Measurements from ENCODE around the gene ADIRF. TPM values are rescaled to one million over a fixed set of nuclear protein-coding genes. Genes with fewer than 3 reads are reported as not detected.

ADIRF gene
- total and polyA plus RNA-seq, 10 of the 15 experiments (the other 5 are each of a cell fraction or from before 2014, with no cell fraction given), result 0.12 to 2.5 (median 0.70) TPM; not detected in 2

- ChIA-PET SMC1A (ENCODE audit: uncharacterized antibody, unreplicated experiment) (interaction anchor here (1.0 kb wide), 1 partner anchor 29 kb away, joined by 3 read pairs; no protein-coding TSS in a partner anchor), CTCF (interaction anchor here (0.8 to 2.8 kb wide), 16 partner anchors 9 to 273 kb away, joined by 3 to 14 read pairs (median 4); no protein-coding TSS in a partner anchor), RAD21 (ENCODE audit: unreplicated experiment) (interaction anchor here (0.6 to 1.2 kb wide), 7 partner anchors 11 to 317 kb away, joined by 3 to 12 read pairs (median 4); no protein-coding TSS in a partner anchor), POLR2A (interaction anchor here (1.0 to 1.4 kb wide), 2 partner anchors 11 to 274 kb away, joined by 3 to 5 read pairs; no protein-coding TSS in a partner anchor)
- in situ Hi-C loops (cut with MboI) (no loop called here), intact Hi-C loops (cut with micrococcal nuclease; ENCODE audit: unreplicated experiment) (no loop called here)
- no TSS peak for BruUV-seq (replicated peaks)
- ATAC-seq (peak; percentile 91), DNase-seq (ENCODE audit: low read depth, low spot score) (peak; percentile 35), FAIRE-seq (peak; percentile 64)
- Histone ChIP-seq H3K4me1 (ENCODE audit: control insufficient read depth, insufficient read depth, low read length) (peaks cover 25% of the 10 kb centered on the region), H3K27me3 (replicated peaks in 1 of 2; ENCODE audit: control insufficient read depth in 2 of 2, insufficient read depth in 2 of 2, low read length in 1 of 2) (no peaks in the 10 kb centered on the region), H3K4me2 (ENCODE audit: control insufficient read depth, insufficient read depth) (no peak overlapping the region), H4K20me1 (ENCODE audit: control insufficient read depth, insufficient read depth) (no peaks in the 10 kb centered on the region), H3K36me3 (ENCODE audit: control insufficient read depth in 2 of 2, insufficient read depth in 2 of 2, low read length in 1 of 2) (no peaks in the 10 kb centered on the region), H3K9ac (ENCODE audit: control insufficient read depth, insufficient read depth, low read length) (no peak overlapping the region), H3K4me3 (no peak overlapping the region), H2AFZ (ENCODE audit: control insufficient read depth, low read depth, low read length) (peak overlapping the region; percentile 55), H3K27ac (ENCODE audit: control insufficient read depth, insufficient read depth) (no peak overlapping the region), H3K9me3 (replicated peaks; ENCODE audit: control insufficient read depth, insufficient read depth, low read length) (no peaks in the 10 kb centered on the region), H3K79me2 (ENCODE audit: control insufficient read depth, insufficient read depth, low read length) (no peaks in the 10 kb centered on the region)
- 50% methylated on average over 35 of the region's 37 CpGs for WGBS (ENCODE audit: insufficient coverage, insufficient replicate concordance, low lambda C conversion rate, missing lambda C conversion rate)
- TF ChIP-seq USF1 (IDR thresholded peaks at IDR 0.05; ENCODE audit: borderline replicate concordance, extremely low read length, insufficient read depth, low read depth, low read length), result no peak
- TF ChIP-seq POLR2A (IDR thresholded peaks at IDR 0.05; ENCODE audit: low read depth, low read length), result no peak
- TF ChIP-seq LARP7 (IDR thresholded peaks at IDR 0.05), result no peak
- TF ChIP-seq KDM1A (IDR thresholded peaks at IDR 0.05; ENCODE audit: borderline replicate concordance), result no peak
- no peak for TF ChIP-seq EZH2 (IDR thresholded peaks at IDR 0.05; ENCODE audit: borderline replicate concordance, control insufficient read depth, low read depth, low read length)
- TF ChIP-seq CREB1 (IDR thresholded peaks at IDR 0.05; ENCODE audit: low read depth), result no peak
- no peak for TF ChIP-seq STAT3 (IDR thresholded peaks at IDR 0.05; ENCODE audit: low read depth, low read length)
- peak; percentile 91 to 96 for TF ChIP-seq BHLHE40 (IDR thresholded peaks at IDR 0.05; ENCODE audit: borderline replicate concordance in 1 of 2, low read depth in 2 of 2, low read length in 1 of 2)
- 0 out of 2 replicates have a peak, but pooled peaks have one; percentile 26 for TF ChIP-seq DPF2 (IDR thresholded peaks at IDR 0.05)
- TF ChIP-seq NR2F1 (conservative IDR thresholded peaks at IDR 0.05), result no peak
- no peak for TF ChIP-seq HDAC6 (IDR thresholded peaks at IDR 0.05; ENCODE audit: unreplicated experiment)
- no peak for TF ChIP-seq TBL1XR1 (IDR thresholded peaks at IDR 0.05; ENCODE audit: low read depth, low read length)
- TF ChIP-seq NFXL1 (IDR thresholded peaks at IDR 0.05; ENCODE audit: borderline replicate concordance), result no peak
- TF ChIP-seq KLF5 (IDR thresholded peaks at IDR 0.05; ENCODE audit: partially characterized antibody), result no peak
- TF ChIP-seq SUPT20H (IDR thresholded peaks at IDR 0.05; ENCODE audit: borderline replicate concordance, control insufficient read depth, low read depth, low read length), result no peak
- no peak; the same call in 1 of the 2 replicates for TF ChIP-seq NKRF (conservative IDR thresholded peaks at IDR 0.05)
- TF ChIP-seq EGR1 (IDR thresholded peaks at IDR 0.05; ENCODE audit: borderline replicate concordance in 1 of 2, low read depth in 2 of 2, low read length in 2 of 2), result no peak
- no peak for TF ChIP-seq IRF5 (IDR thresholded peaks at IDR 0.05; ENCODE audit: borderline replicate concordance)
- peak; percentile 67; the same call in 1 of the 2 replicates for TF ChIP-seq SMARCA5 (IDR thresholded peaks at IDR 0.05)
- TF ChIP-seq TCF12 (IDR thresholded peaks at IDR 0.05; ENCODE audit: low read depth, low read length), result peak; percentile 90
Measured at GRCh38 chr10:86960003-86960862, 8.0 kb upstream of the ADIRF start.

Measured in GM12878 (cell line).